C4-2B (cell line): Measurements from ENCODE around the gene FRAS1.

ENCODE experiments used
- CTCF ChIP-seq: fragments of 450-650 bp; conservative IDR thresholded peaks from 2 replicates; pipeline ENCODE4 v1.5.1; 2017; ENCODE audit warnings: mild to moderate bottlenecking
- ZFX ChIP-seq: fragments of 450-650 bp; IDR thresholded peaks from 2 replicates; pipeline ENCODE4 v1.6.1; 2017

- TF ChIP-seq CTCF (no peak), ZFX (no peak)
Measured at GRCh38 chr4:78298618-78299017, 241.5 kb downstream of the FRAS1 start.
